ENCODE measurements around the gene ZBP1.

The ZBP1 gene

GRCh38 chr20:57577679-57578475, 42.3 kb downstream of the ZBP1 start:
- DNase-seq (ENCODE audit: insufficient read length, low spot score): no peak

GRCh38 chr20:57576617-57577550, 43.3 kb downstream of the ZBP1 start:
- FAIRE-seq (no peak), DNase-seq (ENCODE audit: insufficient read length, low spot score) (no peak)

More at GRCh38 chr20:57577679-57578475, 42.3 kb downstream of the ZBP1 start:
- no peak for FAIRE-seq

- no peak for FAIRE-seq
- no peak for DNase-seq (ENCODE audit: insufficient read length, low spot score)
Measured at GRCh38 chr20:57576002-57576401, 44.2 kb downstream of the ZBP1 start.

GRCh38 chr20:57574954-57575353, 45.3 kb downstream of the ZBP1 start:
- no peak for DNase-seq (ENCODE audit: insufficient read length, low spot score)
- no peak for FAIRE-seq

GRCh38 chr20:57573894-57574293, 46.3 kb downstream of the ZBP1 start:
- FAIRE-seq: no peak
- no peak for DNase-seq (ENCODE audit: insufficient read length, low spot score)

- FAIRE-seq: no peak
Measured at GRCh38 chr20:57573242-57573641, 47.0 kb downstream of the ZBP1 start.

GRCh38 chr20:57571782-57572416, 48.3 kb downstream of the ZBP1 start:
- FAIRE-seq (no peak), DNase-seq (ENCODE audit: insufficient read length, low spot score) (no peak)

More at GRCh38 chr20:57573242-57573641, 47.0 kb downstream of the ZBP1 start:
- no peak for DNase-seq (ENCODE audit: insufficient read length, low spot score)

- FAIRE-seq: no peak
Measured at GRCh38 chr20:57570920-57571319, 49.3 kb downstream of the ZBP1 start.

GRCh38 chr20:57570145-57570850, 49.9 kb downstream of the ZBP1 start:
- DNase-seq (ENCODE audit: insufficient read length, low spot score) (no peak), FAIRE-seq (no peak)

More at GRCh38 chr20:57570920-57571319, 49.3 kb downstream of the ZBP1 start:
- no peak for DNase-seq (ENCODE audit: insufficient read length, low spot score)

- FAIRE-seq (no peak), DNase-seq (ENCODE audit: insufficient read length, low spot score) (no peak)
Measured at GRCh38 chr20:57568960-57569359, 51.3 kb downstream of the ZBP1 start.

GRCh38 chr20:57568088-57568896, 51.9 kb downstream of the ZBP1 start:
- FAIRE-seq: no peak
- DNase-seq (ENCODE audit: insufficient read length, low spot score): no peak

- DNase-seq (ENCODE audit: insufficient read length, low spot score): no peak
- no peak for FAIRE-seq
Measured at GRCh38 chr20:57567471-57568079, 52.7 kb downstream of the ZBP1 start.

- DNase-seq (ENCODE audit: insufficient read length, low spot score): no peak
- FAIRE-seq: no peak
Measured at GRCh38 chr20:57566803-57567459, 53.3 kb downstream of the ZBP1 start.

- no peak for FAIRE-seq
- no peak for DNase-seq (ENCODE audit: insufficient read length, low spot score)
Measured at GRCh38 chr20:57566399-57566798, 53.8 kb downstream of the ZBP1 start.

- FAIRE-seq: no peak
- DNase-seq (ENCODE audit: insufficient read length, low spot score): no peak
Measured at GRCh38 chr20:57564951-57565642, 55.1 kb downstream of the ZBP1 start.

GRCh38 chr20:57564180-57564802, 55.9 kb downstream of the ZBP1 start:
- FAIRE-seq: no peak

GRCh38 chr20:57563522-57563921, 56.7 kb downstream of the ZBP1 start:
- DNase-seq (ENCODE audit: insufficient read length, low spot score) (no peak), FAIRE-seq (no peak)

More at GRCh38 chr20:57564180-57564802, 55.9 kb downstream of the ZBP1 start:
- DNase-seq (ENCODE audit: insufficient read length, low spot score): no peak

Measured in GM19239 (cell line).